Stimulated activated CD4-positive, alpha-beta T cell treated with anti-CD3 and anti-CD28 coated beads, Interleukin-4, amount 100 ng/mL, for 1 hour (primary cell): ENCODE data around the gene TTLL11.
"Not testable (repeated sequence)": the region's sequence is repeated elsewhere in the genome, so short reads cannot be mapped to it uniquely, and the experiment has no call there.

Experiments
- DNase-seq: peaks from one replicate; pipeline ENCODE4 v3.0.0-alpha.2; 2020

TTLL11 gene

GRCh38 chr9:122036988-122037387 lies 56.1 kb downstream of the TTLL11 start:
- no peak for DNase-seq

- DNase-seq = no peak
These were observed 56.7 kb downstream of the TTLL11 start for GRCh38 chr9:122036408-122036807.

DNA sequence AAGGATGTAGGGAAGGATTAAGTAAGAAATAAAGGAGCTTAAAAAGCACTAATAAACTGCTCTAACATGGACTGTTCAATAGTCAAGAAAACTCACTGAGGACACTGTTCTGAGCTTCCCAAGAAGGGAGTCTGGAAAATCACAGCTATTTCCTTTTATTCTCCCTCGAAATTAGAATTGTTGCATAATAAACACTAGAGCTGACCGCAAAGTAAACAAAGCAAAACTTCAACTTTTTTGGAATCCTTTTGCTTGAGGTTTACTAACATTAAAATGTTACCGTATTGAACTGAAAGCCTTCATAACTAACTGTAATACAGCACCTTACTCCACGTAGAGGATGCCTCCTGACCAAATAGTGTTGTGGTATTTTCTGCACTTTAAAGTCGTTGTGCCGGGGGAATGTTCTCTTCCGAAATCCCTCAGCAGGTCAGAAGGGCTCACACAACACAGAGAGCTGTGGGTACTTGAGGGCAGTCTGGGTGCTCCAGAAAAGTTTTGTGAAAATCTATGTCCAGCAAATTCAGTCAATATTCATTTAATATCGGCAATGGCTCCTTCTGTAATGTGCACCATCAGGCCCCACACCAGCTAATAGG lies 59.2 kb downstream of the TTLL11 start:
- no peak for DNase-seq

DNA sequence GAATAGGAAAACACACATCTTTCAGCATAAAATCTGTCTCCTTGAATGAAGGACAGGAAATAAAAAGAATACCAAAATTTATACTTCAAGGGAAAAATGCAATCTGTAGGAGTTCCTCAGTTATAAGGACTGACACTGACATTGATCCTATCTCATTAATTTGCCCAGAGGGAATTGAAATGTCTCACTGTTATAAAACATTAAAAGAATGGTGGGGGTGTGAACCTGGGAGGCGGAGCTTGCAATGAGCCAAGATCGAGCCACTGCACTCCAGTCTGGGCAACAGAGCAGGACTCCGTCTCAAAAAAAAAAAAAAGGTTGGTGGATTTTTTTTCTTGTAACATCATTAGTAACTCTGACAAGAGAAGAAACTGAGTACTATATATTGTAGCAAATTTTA lies 60.8 kb downstream of the TTLL11 start:
- DNase-seq = no peak

DNA sequence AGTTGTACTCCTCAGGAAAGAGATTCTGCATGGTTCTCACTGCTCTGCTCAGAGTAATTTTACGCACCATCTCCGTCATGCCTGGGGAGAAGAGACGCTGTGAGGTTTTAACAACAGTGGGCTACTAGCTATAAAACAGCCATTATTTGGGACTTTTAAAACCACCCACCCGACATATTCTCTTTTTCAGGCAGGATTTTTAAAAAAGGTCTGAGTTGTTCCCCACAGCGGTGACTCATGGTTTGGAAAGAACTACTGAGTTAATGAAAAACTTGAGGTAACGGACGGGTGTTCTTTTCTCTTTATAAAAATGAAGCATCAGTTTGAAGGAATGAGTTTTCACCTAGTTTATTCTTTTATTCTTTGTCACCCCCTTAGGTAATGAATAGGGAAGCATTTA lies 61.3 kb downstream of the TTLL11 start:
- no peak for DNase-seq

DNA sequence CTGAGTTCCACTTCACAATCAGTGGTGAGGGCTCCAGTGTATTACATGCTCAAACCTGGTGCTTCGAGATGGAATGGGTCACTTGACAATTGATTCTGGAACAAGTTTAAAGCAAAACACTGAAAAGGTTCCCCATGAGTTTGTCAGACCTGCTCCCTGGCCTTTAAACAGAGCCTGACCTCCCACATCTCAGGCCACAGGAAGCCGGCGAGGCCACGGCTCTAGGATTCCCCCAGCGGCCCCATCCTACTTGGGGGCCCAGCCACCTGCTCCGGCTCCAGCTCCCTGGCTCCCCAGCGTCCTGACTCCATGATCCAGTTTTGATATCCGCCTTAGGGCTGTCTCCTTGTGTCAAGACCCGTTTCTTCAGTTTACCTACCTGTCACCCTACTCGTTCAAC lies 62.0 kb downstream of the TTLL11 start:
- no peak for DNase-seq

GRCh38 chr9:122030357-122030756 lies 62.8 kb downstream of the TTLL11 start:
- DNase-seq = no peak

DNA sequence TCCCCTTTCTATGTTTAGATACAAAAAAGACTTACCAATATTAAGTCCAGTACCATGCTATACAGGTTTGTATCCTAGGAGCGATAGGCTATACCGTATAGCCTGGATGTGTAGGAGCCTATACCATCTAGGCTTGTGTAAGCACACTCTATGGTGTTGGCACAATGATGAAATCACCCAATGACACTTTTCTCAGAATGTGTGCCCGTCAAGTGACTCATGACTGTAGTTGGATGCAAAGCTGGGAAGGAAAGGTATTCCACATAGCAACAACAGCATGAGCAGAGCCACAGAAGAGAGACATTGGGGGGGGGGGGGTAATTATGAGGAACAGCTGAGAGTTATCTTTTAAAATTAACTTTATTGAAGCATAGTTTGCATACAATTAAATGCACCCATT lies 63.2 kb downstream of the TTLL11 start:
- DNase-seq = no peak

DNA sequence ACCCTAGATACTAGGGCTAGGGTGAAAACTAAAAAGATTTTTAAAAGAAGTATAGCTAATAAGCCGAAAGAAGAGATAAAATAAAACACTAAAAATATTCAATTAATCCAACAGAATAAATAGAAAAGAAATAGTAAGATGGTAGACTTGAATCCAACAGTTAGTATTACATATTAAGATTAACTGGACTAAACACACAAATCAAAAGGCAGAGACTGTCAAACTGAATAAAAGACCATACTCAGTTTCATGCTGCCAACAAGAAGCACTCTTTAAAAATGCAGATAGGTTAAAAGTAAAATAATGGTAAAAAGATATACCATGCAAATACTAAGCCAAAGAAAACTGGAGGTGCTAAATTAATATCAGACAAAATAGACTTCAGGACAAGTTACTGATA lies 65.0 kb downstream of the TTLL11 start:
- DNase-seq = no peak

DNA sequence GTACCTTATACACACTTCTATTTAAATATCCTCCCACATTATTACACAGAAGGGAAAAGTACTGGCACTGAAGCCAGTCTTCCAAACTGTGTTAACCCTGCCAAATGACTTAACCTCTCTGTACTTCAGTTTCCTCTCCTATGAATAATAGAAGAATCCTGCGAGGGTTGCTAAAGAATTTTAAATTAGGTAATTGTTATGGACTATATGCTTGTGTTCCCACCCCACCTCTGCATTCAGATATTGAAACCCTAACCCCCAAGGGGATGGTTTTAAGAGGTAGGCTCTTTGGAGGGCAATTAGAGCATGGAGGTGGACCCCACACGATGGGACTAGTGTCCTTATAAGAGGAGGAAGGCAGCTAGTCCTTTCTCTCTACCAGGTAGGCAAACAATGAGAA lies 72.7 kb downstream of the TTLL11 start:
- no peak for DNase-seq

DNA sequence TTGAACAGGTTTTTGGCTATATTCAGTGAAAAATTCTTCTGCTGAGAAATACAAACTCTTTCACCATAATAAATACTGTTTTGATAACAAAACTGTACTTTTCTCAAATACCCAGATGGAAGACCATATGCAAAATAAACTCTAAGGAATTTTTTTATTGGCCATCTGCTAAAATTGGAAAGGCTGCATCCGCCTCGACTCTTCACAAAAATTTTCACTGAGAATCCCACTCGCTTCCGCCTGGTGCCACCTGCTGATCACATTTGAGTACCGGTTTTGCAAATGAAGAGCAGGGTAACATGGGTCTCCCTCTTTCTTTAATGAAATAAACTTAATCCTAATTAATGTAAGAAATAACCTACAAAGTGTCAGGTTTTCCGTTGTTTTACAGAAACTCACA lies 76.4 kb downstream of the TTLL11 start:
- DNase-seq = no peak

DNA sequence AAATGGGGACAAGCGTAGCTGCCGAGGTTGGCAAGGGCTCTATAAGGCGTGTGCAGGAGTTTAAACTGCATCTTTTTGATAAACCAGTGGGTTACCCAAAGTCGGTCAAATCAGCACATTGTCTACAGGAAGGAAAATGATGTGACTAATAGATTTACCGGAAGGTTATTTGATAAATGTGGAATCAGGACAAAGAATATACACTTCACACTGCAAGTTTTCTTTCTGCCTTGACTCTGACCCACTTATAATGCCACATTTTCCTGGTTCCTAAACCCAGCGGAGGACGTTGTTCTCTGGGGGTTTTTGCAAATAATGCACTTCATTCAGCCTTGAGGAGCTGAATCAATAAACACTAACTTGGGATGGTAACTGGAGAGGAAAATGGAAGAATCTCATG lies 76.8 kb downstream of the TTLL11 start:
- DNase-seq = no peak

GRCh38 chr9:122015170-122015821 lies 77.8 kb downstream of the TTLL11 start:
- DNase-seq = no peak

GRCh38 chr9:122011818-122012498 lies 81.2 kb downstream of the TTLL11 start:
- DNase-seq = no peak

DNA sequence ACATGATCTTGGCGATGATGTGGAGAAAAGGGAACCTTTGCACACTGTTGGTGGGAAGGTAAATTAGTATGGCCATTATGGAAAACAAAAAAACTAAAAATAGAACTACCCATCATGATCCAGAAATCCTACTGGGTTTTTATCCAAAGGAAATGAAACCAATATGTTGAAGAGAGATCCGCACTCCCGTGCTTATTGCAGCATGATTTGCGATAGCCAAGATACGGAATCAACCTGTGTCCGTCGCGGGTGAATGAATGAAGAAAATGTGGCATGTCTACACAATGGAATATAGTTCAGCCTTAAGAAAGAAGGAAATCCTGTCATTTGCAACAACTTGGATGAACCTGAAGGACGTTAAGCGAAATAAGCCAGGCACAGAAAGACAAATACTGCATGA lies 84.5 kb downstream of the TTLL11 start:
- no peak for DNase-seq

DNA sequence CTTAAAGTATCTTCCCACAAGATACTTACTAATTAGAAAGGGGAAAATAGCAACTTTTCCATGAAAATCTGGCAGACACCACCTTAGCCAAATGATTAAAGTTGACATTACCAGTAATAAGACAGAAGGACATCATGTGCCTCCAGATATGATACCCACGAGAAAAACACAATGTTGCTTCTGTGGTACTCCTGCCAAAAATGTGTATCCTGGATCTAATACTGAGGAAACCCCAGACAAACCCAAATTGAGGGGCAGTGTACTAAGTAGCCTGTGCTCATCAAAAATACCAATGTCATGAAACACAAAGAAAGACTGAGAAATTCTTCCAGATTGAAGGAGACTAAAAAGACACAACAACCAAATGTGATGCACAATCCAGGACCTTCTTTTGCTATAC lies 85.3 kb downstream of the TTLL11 start:
- no peak for DNase-seq

DNA sequence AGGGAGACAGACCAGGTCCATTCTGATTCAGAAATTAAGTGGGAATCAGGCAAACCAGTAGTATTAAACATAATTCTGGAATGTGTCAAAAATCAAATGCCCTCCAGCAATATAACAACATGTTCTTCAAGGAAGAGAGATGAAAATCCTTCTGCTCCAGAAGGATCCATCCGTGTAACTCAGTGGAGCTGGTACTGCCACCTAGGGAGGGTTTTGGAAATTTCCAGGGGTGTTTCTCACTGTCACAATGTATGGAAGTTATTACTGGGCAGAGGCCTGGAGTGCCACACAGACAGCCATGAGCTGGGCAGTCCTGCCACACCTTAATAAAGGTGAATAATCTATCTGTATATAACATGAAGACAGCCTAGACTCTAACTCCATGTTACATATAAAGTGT lies 87.5 kb downstream of the TTLL11 start:
- DNase-seq = no peak

DNA sequence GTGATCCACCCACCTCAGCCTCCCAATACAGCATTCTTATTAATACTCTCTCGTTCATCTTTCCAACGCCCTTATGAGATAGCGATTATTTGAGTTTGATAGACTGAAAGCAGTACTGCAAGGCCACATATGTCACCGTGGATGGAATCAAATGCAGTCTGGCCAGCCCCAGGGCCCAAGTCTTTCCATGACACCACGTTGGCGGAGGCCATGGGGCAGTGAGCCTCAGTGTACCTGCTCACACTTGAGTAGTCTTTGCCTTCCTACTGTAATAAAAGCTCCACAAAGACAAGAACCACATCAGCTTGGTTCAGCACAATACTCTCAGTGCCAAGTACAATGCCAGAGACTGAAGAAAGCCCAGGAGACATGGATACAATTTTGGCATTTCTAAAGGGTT lies 88.5 kb downstream of the TTLL11 start:
- DNase-seq = no peak

DNA sequence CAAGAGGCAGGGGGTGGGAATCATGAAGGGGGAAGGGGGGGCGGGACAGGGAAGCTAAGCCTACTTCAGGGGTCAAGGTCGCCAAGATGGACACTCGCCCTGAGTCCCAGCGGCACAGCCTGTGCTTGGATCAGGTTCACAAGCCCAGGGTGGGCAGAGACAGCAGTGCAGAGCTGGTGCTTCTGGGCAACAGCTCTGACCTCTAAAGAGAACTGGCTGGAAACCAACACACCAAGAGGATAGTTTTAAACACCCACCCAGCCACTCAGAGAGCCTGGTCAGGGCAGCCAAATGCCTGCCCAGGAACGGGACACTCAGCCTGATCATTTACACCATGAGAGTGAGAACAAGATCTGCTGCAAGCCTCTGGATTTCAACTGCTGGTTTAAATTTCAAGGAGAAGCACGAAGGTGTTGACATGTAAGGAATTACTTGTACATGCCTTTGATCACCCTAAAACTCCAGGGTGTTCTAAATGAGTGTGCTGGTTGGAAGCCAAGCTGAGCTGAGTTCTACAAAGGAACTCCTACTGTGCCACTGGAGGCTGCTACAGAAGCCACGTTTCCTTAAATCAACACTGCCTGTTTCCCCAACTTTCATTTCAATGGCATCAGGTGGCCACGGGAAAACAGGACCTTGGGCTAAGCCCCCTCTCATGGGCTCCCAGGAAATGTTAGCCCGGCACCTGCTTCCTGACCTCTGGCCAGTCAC lies 91.5 kb downstream of the TTLL11 start:
- DNase-seq = no peak

DNA sequence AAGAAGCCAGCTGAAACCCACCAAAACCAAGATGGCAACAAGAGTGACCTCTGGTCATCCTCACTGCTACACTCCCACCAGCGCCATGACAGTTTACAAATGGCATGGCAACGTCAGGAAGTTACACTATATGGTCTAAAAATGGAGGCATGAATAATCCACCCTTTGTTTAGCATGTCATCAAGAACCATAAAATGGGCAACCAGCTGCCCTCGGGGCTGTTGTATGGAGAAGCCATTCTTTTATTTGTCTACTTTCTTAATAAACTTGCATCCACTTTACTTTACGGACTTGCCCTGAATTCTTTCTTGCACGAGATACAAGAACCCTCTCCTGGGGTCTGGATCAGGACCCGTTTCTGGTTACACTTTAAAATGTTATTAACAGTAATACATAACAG lies 92.6 kb downstream of the TTLL11 start:
- not testable (repeated sequence) for DNase-seq

- no peak for DNase-seq
These were observed 93.6 kb downstream of the TTLL11 start for GRCh38 chr9:121999556-121999955.

GRCh38 chr9:121998513-121999049 lies 94.5 kb downstream of the TTLL11 start:
- DNase-seq = no peak

DNA sequence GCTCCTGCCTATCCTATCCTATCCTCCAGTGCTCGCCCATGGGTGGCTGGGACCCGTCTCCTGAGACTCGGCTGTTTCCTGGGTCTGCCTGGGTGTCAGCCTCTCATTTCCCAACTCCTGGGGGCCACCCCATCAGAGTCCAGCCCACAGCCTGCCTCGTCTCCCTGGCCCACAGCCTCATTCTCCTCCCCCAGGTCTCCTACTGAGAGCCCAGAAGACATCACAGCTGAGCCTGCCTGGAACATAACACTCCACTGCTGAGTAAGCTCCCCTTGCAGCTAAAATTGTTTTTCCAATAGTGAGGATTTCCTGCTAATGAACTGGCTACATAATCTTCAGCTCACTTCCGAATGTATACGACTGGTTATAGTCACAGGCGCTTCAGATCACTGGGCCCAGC lies 95.3 kb downstream of the TTLL11 start:
- no peak for DNase-seq

DNA sequence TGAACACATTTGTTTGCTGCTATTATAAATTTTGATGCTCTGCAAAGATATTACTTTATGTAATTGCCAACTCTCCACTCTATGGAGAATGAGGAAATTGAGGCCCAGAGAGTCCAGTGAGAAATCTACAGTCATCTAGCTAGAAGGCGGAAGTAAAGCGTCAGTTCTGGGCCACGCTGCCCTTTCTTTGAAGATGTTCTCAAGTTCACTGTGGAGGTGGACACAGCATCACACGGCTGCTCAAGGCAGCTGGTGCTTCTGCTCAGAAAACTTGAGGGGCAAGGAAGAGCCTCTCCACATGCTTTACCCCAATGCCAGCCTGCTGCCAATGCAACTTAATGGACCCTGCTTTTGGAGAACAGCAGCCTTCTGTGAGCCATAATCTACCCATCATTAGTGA lies 96.3 kb downstream of the TTLL11 start:
- no peak for DNase-seq
